Activated CD4-positive, alpha-beta T cell treated with anti-CD3 and anti-CD28 coated beads, Interleukin-2, amount 10 ng/mL, durations not matched to agents 24 days and 14 days (primary cell): ENCODE results near the gene CDCA3. TPM values are rescaled to one million over a fixed set of nuclear protein-coding genes. Genes with fewer than 3 reads are reported as not detected.
"Not testable (repeated sequence)": the region's sequence is repeated elsewhere in the genome, so short reads cannot be mapped to it uniquely, and the experiment has no call there.

Experiments used
- DNase-seq: peaks from one replicate; pipeline ENCODE4 v3.0.0; 2022
- H3K27ac Mint-ChIP-seq: one replicate; pipeline ENCODE4 v1.8.0; 2022; ENCODE audit warnings: mild to moderate bottlenecking, mixed read lengths
- H3K27me3 Mint-ChIP-seq: one replicate; pipeline ENCODE4 v1.8.0; 2022; ENCODE audit warnings: mixed read lengths
- H3K36me3 Mint-ChIP-seq: one replicate; pipeline ENCODE4 v1.8.0; 2022; ENCODE audit warnings: low read depth, mild to moderate bottlenecking, mixed read lengths
- H3K4me1 Mint-ChIP-seq: one replicate; pipeline ENCODE4 v1.8.0; 2021; ENCODE audit warnings: mixed read lengths
- H3K4me3 Mint-ChIP-seq: one replicate; pipeline ENCODE4 v1.8.0; 2022; ENCODE audit warnings: mild to moderate bottlenecking, moderate library complexity, mixed read lengths
- H3K9me3 Mint-ChIP-seq: one replicate; pipeline ENCODE4 v1.8.0; 2021; ENCODE audit warnings: mixed read lengths
- intact Hi-C: fragments of 100-400 bp; cut with micrococcal nuclease; formaldehyde crosslinking; loops from one replicate; pipeline ENCODE4 v1.15.1; 2023
- total RNA-seq: library from RNA; stranded (reverse); gene quantifications from 2 replicates; pipeline ENCODE4 v1.2.3, GENCODE V29; 2022

CDCA3 gene
- total RNA-seq, 1 donor from 2014 or later, result 32.6 TPM

- no peaks in the 10 kb centered on the region for H3K9me3 Mint-ChIP-seq
- peaks cover 70% of the 10 kb centered on the region for H3K36me3 Mint-ChIP-seq
- peak; percentile 73 for DNase-seq
- intact Hi-C loops, result loop anchor here (1.0 kb wide), 1 partner anchor 334 kb away; the partner anchor contains the start of gene GAPDH
- peaks cover 50% of the 10 kb centered on the region for H3K4me1 Mint-ChIP-seq
- peak overlapping the region; percentile 89 for H3K4me3 Mint-ChIP-seq
- H3K27ac Mint-ChIP-seq, result peak overlapping the region; percentile 93
- no peaks in the 10 kb centered on the region for H3K27me3 Mint-ChIP-seq
Measured at GRCh38 chr12:6868211-6869048, 17.3 kb upstream of the CDCA3 start.

GRCh38 chr12:6867413-6868210 is 16.5 kb upstream of the CDCA3 start, which contains the start of gene TPI1:
Gene TPI1 (plus strand): TSS chr12:6867531. CDS start chr12:6867567, 36 bp downstream.
- intact Hi-C loops, result loop anchor here (1.0 kb wide), 2 partner anchors 15 to 333 kb away; partner anchors contain the start of genes GAPDH and USP5
- peak within 1 kb of the TSS; percentile 99 for H3K27ac Mint-ChIP-seq
- H3K27me3 Mint-ChIP-seq, result no peaks in the 10 kb centered on the region
- peaks cover 50% of the 10 kb centered on the region for H3K4me1 Mint-ChIP-seq
- DNase-seq, result peak; percentile 94
- no peaks in the 10 kb centered on the region for H3K9me3 Mint-ChIP-seq
- peaks cover 74% of the 10 kb centered on the region for H3K36me3 Mint-ChIP-seq
- peak within 1 kb of the TSS; percentile 89 for H3K4me3 Mint-ChIP-seq

GRCh38 chr12:6866920-6867412 is 15.9 kb upstream of the CDCA3 start:
- H3K36me3 Mint-ChIP-seq, result peaks cover 75% of the 10 kb centered on the region
- peaks cover 46% of the 10 kb centered on the region for H3K4me1 Mint-ChIP-seq
- no peaks in the 10 kb centered on the region for H3K27me3 Mint-ChIP-seq
- no peaks in the 10 kb centered on the region for H3K9me3 Mint-ChIP-seq
- H3K4me3 Mint-ChIP-seq, result peak overlapping the region; percentile 89
- H3K27ac Mint-ChIP-seq, result peak overlapping the region; percentile 99
- no peak for DNase-seq
- intact Hi-C loops, result loop anchor here (1.0 kb wide), 1 partner anchor 15 kb away; the partner anchor contains the start of gene USP5

DNA sequence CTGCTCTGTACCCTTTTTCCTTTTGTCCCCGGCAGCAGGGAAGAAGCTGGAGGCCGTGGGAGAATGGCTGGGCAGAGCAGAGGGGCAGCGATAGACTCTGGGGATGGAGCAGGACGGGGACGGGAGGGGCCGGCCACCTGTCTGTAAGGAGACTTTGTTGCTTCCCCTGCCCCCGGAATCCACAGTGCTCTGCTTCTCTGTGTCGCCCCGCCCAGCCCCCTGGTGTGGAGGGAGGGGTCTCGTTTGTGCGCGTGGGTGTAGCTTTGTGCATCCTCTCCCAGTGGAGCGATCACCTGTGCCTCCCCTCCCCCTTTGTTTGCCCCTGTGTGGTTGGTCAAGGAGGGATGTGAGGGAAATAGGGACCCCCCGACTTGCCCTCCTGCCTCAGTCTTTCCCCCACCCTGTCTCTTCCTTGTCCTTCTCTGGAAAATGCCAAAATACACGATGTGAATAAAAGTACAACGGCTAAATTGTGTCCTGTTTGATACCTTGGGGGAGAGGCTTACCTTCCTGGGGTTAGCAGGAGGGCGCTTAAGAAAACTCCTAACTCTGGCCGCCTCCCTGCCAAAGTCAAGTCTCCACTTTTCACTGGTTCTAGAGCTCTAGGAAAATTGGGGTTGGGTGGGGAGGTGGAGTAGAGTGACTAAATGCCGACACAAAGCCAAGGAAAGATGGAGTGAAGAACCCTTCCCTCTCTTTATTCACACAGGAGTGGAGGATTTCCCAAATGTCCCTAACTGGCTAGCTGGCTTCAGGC is 15.3 kb upstream of the CDCA3 start:
- DNase-seq, result no peak
- Mint-ChIP-seq H3K4me1 (peaks cover 41% of the 10 kb centered on the region), H3K36me3 (peaks cover 71% of the 10 kb centered on the region), H3K27ac (peak overlapping the region; percentile 29), H3K9me3 (no peaks in the 10 kb centered on the region), H3K4me3 (peak overlapping the region; percentile 89), H3K27me3 (no peaks in the 10 kb centered on the region)
- intact Hi-C loops, result no loop called here

DNA sequence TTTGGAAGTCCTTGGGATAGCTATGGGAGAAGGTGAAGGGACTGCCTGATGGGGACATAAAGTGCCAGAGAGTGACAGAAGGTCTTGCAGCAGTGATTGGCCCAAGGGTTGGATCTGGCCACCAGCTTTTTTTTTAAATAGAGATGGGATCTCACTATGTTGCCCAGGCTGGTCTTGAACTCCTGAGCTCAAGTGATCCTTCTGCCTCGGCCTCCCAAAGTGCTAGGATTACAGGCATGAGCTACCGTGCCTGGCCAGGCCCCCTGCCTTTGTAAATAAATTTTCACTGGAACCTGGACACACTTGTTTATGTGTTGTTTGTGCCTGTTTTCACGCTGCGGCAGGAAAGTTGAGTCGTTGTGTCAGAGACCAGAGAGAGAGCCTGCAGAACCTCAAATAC is 14.2 kb upstream of the CDCA3 start:
- DNase-seq, H3K27ac Mint-ChIP-seq, intact Hi-C loops, H3K27me3 Mint-ChIP-seq, H3K9me3 Mint-ChIP-seq, H3K4me3 Mint-ChIP-seq: not testable (repeated sequence)
- Mint-ChIP-seq H3K4me1 (peaks cover 30% of the 10 kb centered on the region), H3K36me3 (peaks cover 70% of the 10 kb centered on the region)

- no peaks in the 10 kb centered on the region for H3K27me3 Mint-ChIP-seq
- intact Hi-C loops, result no loop called here
- H3K9me3 Mint-ChIP-seq, result no peaks in the 10 kb centered on the region
Measured at GRCh38 chr12:6863586-6864321, 12.7 kb upstream of the CDCA3 start.

GRCh38 chr12:6863033-6863432 is 11.9 kb upstream of the CDCA3 start:
- Mint-ChIP-seq H3K4me1 (peaks cover 11% of the 10 kb centered on the region), H3K27ac (no peak overlapping the region)
- intact Hi-C loops, result no loop called here

More at GRCh38 chr12:6863586-6864321, 12.7 kb upstream of the CDCA3 start:
- H3K27ac Mint-ChIP-seq, result no peak overlapping the region
- DNase-seq, result no peak
- peaks cover 15% of the 10 kb centered on the region for H3K4me1 Mint-ChIP-seq
- peaks cover 69% of the 10 kb centered on the region for H3K36me3 Mint-ChIP-seq
- H3K4me3 Mint-ChIP-seq, result no peak overlapping the region

DNA sequence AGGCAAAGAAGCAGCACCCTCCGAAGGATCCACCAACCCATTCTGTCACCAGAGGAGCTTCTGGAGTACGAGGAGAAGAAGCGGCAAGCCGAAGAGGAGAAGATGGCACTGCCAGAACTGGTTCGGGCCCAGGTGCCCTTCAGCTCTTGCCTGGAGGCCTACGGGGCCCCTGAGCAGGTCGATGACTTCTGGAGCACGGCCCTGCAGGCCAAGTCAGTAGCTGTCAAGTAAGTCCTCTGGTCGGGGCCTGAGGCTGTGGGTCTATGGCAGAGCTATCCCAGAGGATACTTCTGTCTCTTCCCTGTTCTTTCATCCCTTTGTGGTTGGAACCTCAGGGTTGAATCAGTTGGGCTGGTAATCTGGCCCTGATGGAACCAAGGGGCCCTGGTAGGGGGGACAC is 10.3 kb upstream of the CDCA3 start:
- Mint-ChIP-seq H3K4me1 (peaks cover 4% of the 10 kb centered on the region), H3K4me3 (no peak overlapping the region), H3K27me3 (no peaks in the 10 kb centered on the region), H3K9me3 (no peaks in the 10 kb centered on the region), H3K27ac (no peak overlapping the region), H3K36me3 (peaks cover 73% of the 10 kb centered on the region)
- no peak for DNase-seq
- intact Hi-C loops, result no loop called here

More at GRCh38 chr12:6863033-6863432, 11.9 kb upstream of the CDCA3 start:
- DNase-seq, result no peak
- no peak overlapping the region for H3K4me3 Mint-ChIP-seq
- H3K9me3 Mint-ChIP-seq, result no peaks in the 10 kb centered on the region
- no peaks in the 10 kb centered on the region for H3K27me3 Mint-ChIP-seq
- peaks cover 65% of the 10 kb centered on the region for H3K36me3 Mint-ChIP-seq

GRCh38 chr12:6860942-6861341 is 9.9 kb upstream of the CDCA3 start:
- DNase-seq, result no peak
- H3K4me1 Mint-ChIP-seq, result peaks cover 3% of the 10 kb centered on the region
- no peaks in the 10 kb centered on the region for H3K27me3 Mint-ChIP-seq
- peaks cover 73% of the 10 kb centered on the region for H3K36me3 Mint-ChIP-seq
- no peak overlapping the region for H3K4me3 Mint-ChIP-seq
- intact Hi-C loops, result no loop called here
- no peak overlapping the region for H3K27ac Mint-ChIP-seq
- no peaks in the 10 kb centered on the region for H3K9me3 Mint-ChIP-seq

DNA sequence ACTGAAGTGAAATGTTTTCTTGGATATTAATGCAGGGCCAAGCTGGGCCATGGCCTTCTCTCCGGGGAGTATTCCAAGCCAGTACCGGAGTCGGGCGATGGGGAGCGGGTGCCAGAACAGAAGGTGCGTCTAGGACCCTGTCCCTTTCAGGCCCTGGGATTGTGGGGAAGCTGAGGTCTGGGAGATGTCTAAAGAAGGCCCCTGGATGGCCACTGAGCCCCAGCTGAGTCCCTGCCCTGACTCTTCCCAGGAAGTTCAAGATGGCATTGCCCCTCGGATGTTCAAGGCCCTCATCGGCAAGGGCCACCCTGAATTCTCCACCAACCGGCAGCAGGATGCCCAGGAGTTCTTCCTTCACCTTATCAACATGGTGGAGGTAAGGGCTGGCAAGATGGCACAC is 9.0 kb upstream of the CDCA3 start:
- Mint-ChIP-seq H3K4me1 (no peaks in the 10 kb centered on the region), H3K4me3 (no peak overlapping the region), H3K9me3 (no peaks in the 10 kb centered on the region), H3K27ac (no peak overlapping the region), H3K36me3 (peaks cover 72% of the 10 kb centered on the region), H3K27me3 (no peaks in the 10 kb centered on the region)
- DNase-seq, result no peak
- intact Hi-C loops, result no loop called here

DNA sequence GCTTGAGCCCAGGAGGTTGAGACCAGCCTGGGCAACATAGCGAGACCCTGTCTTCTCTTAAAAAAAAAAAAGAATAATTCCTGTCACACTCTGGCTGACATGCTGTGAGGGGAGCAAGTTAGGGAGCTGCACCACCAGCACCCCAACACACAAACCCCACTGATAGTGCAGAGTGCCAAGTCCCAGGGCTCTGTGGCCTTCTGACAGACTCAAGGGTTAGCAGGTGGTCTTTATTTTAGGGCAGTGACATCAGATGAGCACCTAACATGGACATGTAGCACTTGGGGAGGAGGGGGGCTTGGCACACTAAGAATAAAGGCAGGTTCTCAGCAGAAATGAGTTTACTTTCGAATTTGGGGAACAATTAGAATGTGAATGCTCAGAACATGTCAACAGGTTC is 7.7 kb upstream of the CDCA3 start:
- Mint-ChIP-seq H3K9me3 (no peaks in the 10 kb centered on the region), H3K36me3 (peaks cover 68% of the 10 kb centered on the region), H3K27ac (no peak overlapping the region), H3K4me3 (no peak overlapping the region), H3K4me1 (peaks cover 4% of the 10 kb centered on the region), H3K27me3 (no peaks in the 10 kb centered on the region)
- intact Hi-C loops, result no loop called here
- no peak for DNase-seq

DNA sequence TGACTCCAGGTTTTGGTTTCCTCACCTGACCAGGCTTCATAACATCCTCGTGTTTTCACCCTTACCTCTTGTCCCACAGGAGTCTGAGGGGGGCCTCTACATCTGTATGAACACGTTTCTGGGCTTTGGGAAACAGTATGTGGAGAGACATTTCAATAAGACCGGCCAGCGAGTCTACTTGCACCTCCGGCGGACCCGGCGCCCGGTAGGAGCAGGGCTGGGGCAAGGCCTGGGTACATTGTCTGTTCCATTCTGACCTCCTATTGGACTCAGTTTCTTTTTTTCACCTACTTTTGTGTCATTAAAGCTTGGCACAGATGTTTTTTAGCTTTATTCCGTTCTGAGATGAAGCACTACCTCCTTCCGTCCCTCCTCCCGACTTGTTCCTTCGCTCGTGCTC is 4.2 kb upstream of the CDCA3 start:
- DNase-seq, result no peak
- Mint-ChIP-seq H3K27me3 (no peaks in the 10 kb centered on the region), H3K36me3 (peaks cover 49% of the 10 kb centered on the region), H3K27ac (no peak overlapping the region), H3K9me3 (no peaks in the 10 kb centered on the region), H3K4me3 (no peak overlapping the region), H3K4me1 (peaks cover 18% of the 10 kb centered on the region)
- intact Hi-C loops, result no loop called here

GRCh38 chr12:6854036-6854435 is 3.0 kb upstream of the CDCA3 start:
- Mint-ChIP-seq H3K36me3 (peaks cover 45% of the 10 kb centered on the region), H3K4me3 (peak overlapping the region; percentile 89), H3K4me1 (peaks cover 31% of the 10 kb centered on the region), H3K9me3 (no peaks in the 10 kb centered on the region), H3K27me3 (no peaks in the 10 kb centered on the region), H3K27ac (peak overlapping the region; percentile 97)
- DNase-seq, result no peak
- intact Hi-C loops, result loop anchor here (5.0 kb wide), 2 partner anchors 287 to 362 kb away; partner anchors contain the start of genes MRPL51, NCAPD2 and NOP2
